Measurements from ENCODE around the gene CDC25C. TPM values are rescaled to one million over a fixed set of nuclear protein-coding genes. Genes with fewer than 3 reads are reported as not detected.

CDC25C gene
- total and polyA plus RNA-seq, 9 of the 15 experiments (the other 6 are each of a cell fraction or from before 2014, with no cell fraction given): 19.1 to 63.7 (median 31.9) TPM

DNA sequence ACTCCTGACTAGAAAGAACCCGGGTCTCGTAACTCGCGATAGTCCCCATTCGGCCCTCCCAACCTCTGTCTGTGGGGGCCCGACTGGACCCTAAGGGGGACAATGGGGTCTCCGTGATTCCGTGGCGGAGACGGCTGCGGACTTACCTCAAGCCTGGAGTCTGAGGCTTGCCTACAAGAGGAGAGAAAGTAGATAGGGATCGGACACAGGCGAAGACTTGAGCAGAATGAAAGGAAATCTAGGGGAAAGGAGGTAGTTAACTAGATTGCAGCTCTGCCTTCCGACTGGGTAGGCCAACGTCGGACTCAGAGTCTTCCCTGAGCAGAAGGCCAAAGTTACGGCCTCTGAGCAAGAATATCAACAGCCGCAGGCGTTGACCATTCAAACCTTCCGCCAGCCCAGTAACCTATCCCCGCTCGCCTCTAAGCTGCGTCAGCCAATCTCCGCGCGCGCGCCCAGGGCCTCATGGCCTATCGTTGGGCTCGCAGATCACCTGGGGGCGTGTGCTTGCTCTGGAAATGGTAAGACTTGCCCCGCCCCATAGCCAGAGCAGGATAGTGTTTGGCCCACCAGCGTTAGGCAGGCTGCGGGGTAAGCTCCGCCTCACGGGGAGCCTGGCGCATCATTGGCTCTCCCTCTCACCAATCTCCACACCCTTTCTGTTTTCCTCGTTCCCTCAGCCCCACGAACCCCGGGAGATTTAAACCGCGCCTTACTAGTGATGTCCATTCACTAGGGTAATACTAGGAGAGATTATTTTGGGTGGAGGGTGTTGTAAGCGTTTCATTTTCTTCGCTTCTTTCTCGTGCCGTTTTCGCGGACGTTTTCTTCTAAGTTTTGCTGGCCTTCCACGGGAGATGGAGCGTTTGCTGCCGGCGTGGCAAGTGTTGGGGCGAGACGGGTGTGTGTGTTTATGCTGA, at the start of gene CDC25C (continued):
- TF ChIP-seq, protein P1, sequence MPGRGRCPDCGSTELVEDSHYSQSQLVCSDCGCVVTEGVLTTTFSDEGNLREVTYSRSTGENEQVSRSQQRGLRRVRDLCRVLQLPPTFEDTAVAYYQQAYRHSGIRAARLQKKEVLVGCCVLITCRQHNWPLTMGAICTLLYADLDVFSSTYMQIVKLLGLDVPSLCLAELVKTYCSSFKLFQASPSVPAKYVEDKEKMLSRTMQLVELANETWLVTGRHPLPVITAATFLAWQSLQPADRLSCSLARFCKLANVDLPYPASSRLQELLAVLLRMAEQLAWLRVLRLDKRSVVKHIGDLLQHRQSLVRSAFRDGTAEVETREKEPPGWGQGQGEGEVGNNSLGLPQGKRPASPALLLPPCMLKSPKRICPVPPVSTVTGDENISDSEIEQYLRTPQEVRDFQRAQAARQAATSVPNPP (IDR thresholded peaks at IDR 0.05; ENCODE audit: borderline replicate concordance, insufficient read depth, insufficient read length): no peak
- 0 out of 2 replicates have a peak, but pooled peaks have one; percentile 38 for TF ChIP-seq CUX1 (CRISPR knock-in tag; IDR thresholded peaks at IDR 0.05)
- TF ChIP-seq KDM2B (CRISPR knock-in tag; IDR thresholded peaks at IDR 0.05): no peak
- peak; percentile 91 for TF ChIP-seq FOS (IDR thresholded peaks at IDR 0.05; ENCODE audit: extremely low read depth, insufficient read length)
- TF ChIP-seq EZH2 (IDR thresholded peaks at IDR 0.05; ENCODE audit: borderline replicate concordance, low read depth, low read length): no peak
- TF ChIP-seq RBM34 (IDR thresholded peaks at IDR 0.05; ENCODE audit: borderline replicate concordance, insufficient read depth, low read length): no peak
- TF ChIP-seq ZNF431 (CRISPR knock-in tag; IDR thresholded peaks at IDR 0.05): 0 out of 2 replicates have a peak, but pooled peaks have one; percentile 30
- no peak for TF ChIP-seq NCOA4 (IDR thresholded peaks at IDR 0.05; ENCODE audit: partially characterized antibody)
- TF ChIP-seq, protein P2, sequence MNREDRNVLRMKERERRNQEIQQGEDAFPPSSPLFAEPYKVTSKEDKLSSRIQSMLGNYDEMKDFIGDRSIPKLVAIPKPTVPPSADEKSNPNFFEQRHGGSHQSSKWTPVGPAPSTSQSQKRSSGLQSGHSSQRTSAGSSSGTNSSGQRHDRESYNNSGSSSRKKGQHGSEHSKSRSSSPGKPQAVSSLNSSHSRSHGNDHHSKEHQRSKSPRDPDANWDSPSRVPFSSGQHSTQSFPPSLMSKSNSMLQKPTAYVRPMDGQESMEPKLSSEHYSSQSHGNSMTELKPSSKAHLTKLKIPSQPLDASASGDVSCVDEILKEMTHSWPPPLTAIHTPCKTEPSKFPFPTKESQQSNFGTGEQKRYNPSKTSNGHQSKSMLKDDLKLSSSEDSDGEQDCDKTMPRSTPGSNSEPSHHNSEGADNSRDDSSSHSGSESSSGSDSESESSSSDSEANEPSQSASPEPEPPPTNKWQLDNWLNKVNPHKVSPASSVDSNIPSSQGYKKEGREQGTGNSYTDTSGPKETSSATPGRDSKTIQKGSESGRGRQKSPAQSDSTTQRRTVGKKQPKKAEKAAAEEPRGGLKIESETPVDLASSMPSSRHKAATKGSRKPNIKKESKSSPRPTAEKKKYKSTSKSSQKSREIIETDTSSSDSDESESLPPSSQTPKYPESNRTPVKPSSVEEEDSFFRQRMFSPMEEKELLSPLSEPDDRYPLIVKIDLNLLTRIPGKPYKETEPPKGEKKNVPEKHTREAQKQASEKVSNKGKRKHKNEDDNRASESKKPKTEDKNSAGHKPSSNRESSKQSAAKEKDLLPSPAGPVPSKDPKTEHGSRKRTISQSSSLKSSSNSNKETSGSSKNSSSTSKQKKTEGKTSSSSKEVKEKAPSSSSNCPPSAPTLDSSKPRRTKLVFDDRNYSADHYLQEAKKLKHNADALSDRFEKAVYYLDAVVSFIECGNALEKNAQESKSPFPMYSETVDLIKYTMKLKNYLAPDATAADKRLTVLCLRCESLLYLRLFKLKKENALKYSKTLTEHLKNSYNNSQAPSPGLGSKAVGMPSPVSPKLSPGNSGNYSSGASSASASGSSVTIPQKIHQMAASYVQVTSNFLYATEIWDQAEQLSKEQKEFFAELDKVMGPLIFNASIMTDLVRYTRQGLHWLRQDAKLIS (CRISPR knock-in tag; IDR thresholded peaks at IDR 0.05): peak; percentile 61; the same call in 1 of the 2 replicates
- no peak for TF ChIP-seq RHOXF2B (CRISPR knock-in tag; conservative IDR thresholded peaks at IDR 0.05)
- peak; percentile 76; the same call in 1 of the 2 replicates for TF ChIP-seq HMBOX1 (IDR thresholded peaks at IDR 0.05)
- TF ChIP-seq ZNF717 (CRISPR knock-in tag; IDR thresholded peaks at IDR 0.05): no peak
- peak; percentile 68 for TF ChIP-seq SP2 (IDR thresholded peaks at IDR 0.05; ENCODE audit: extremely low read depth, low read depth, low read length, poor library complexity, severe bottlenecking)
- no peak for TF ChIP-seq ZNF77 (CRISPR knock-in tag; IDR thresholded peaks at IDR 0.05)
- TF ChIP-seq, protein P3, sequence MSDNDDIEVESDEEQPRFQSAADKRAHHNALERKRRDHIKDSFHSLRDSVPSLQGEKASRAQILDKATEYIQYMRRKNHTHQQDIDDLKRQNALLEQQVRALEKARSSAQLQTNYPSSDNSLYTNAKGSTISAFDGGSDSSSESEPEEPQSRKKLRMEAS (CRISPR knock-in tag; IDR thresholded peaks at IDR 0.05): peak; percentile 62

All from K562 (cell line).